NCI-H82 (cell line): ENCODE data around the gene DDX47.
"Not testable (repeated sequence)": the region's sequence is repeated elsewhere in the genome, so short reads cannot be mapped to it uniquely, and the experiment has no call there.

Source experiments
- DNase-seq: peaks from one replicate; lab custom pipeline; 2025; lab: John Stamatoyannopoulos, UW

Gene DDX47

DNA sequence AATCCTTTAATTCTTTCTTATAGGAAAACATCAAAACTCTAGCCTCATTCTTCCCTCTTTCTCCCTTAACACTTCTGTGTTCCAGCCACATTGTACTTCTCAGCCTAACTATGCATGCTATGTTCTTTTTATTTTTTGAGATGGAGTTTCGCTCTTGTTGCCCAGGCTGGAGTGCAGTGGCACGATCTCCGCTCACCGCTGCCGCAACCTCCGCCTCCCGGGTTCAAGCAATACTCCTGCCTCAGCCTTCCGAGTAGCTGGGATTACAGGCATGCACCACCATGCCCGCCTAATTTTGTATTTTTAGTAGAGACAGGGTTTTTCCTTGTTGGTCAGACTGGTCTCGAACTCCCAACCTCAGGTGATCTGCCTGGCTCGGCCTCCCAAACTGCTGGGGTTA, 7.2 kb downstream of the DDX47 start:
- not testable (repeated sequence) for DNase-seq

- no peak for DNase-seq
Measured at GRCh38 chr12:12821975-12822374, 8.8 kb downstream of the DDX47 start.

- no peak for DNase-seq
Measured at GRCh38 chr12:12822886-12823285, 9.7 kb downstream of the DDX47 start.

GRCh38 chr12:12823300-12823699, 10.2 kb downstream of the DDX47 start:
- no peak for DNase-seq

DNA sequence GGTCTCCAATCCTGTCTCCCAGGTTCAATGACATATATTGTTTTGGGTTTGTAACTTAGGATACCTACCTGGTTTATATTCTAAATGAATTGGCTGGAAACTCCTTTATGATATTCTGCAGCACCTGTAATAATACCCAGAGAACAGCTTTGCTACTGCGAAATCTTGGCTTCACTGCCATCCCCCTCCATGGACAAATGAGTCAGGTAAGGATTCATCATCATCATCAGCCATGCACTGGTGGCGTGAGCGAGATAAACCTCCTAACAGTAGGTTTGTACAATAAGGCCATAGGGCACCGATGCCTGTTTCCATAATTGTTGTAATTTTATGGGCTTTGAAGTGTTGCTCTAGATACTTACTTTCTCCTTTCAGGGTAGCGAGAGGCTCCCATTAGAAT, 10.7 kb downstream of the DDX47 start:
- DNase-seq: no peak

DNA sequence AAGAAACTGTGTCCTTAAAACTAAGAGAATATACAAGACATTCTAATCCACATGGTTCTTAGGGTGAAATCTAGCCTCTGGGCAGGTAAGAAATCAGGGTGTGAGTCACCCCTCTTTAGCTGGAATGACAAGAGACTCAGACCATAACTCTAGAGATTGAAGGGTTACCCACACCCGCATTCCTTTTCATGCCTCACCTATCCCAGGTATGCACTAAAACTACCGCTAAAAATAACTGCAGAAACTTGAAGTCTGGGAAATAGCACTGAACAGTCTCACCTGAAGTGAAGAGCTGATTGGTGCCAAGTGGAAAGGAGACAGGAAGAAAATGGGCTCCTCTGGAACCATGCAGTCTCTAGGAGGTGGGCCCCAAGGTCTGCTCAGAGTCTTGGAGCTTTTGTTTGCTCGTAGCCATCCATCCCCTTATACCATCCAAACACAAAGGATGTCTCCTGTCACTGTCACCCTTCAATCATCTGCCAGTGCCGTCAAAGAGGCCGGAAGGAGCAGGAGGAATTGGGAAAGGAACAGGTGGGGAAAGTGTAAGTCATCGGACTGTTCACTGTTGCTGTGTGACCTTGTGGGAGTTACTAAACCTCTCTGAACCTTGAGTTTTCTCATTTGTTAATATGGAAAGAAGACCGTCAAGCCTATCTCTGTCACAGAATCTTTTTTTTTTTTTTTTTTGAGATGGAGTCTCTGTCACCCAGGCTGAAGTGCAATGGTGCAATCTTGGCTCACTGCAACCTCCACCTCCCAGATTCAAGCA, 22.4 kb downstream of the DDX47 start:
- DNase-seq: no peak

GRCh38 chr12:12836571-12836970, 23.4 kb downstream of the DDX47 start:
- DNase-seq: no peak

- DNase-seq: peak; percentile 69
Measured at GRCh38 chr12:12837025-12837812, 24.1 kb downstream of the DDX47 start.

- DNase-seq: no peak
Measured at GRCh38 chr12:12837813-12838153, 24.6 kb downstream of the DDX47 start.

DNA sequence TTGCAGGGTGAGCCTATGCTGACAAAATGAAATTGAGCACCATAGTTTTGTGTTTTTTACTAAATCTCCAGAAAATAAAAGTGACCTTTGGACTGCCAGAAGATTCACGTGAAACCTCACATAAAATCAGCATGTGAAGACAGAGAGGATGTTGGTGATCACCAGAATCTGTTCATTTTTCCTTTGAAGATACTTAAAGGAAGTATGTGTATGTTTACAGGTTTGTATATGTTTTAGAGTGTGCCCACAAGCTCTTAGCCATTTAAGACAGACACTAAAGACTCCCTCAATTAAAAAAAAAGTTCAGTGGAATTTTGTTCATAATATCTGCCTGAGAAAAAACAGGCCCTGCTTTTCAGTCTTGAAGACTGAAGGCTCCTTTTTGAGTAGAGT, 25.9 kb downstream of the DDX47 start:
- no peak for DNase-seq

DNA sequence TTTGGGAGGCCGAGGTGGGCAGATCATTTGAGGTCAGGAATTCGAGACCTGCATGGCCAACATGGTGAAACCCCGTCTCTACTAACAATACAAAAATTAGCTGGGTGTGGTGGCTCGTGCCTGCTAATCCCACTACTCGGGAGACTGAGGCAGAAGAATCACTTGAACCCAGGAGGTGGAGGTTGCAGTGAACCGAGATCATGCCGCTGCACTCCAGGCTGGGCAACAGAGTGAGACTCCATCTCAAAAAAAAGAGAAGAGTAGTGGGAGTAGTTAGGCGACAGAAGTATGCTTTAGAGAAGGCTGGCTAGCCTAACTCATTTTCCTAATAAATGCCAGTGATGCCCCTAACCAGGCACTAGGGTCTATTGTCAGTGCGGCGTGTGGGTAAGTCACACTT, 26.3 kb downstream of the DDX47 start:
- not testable (repeated sequence) for DNase-seq

DNA sequence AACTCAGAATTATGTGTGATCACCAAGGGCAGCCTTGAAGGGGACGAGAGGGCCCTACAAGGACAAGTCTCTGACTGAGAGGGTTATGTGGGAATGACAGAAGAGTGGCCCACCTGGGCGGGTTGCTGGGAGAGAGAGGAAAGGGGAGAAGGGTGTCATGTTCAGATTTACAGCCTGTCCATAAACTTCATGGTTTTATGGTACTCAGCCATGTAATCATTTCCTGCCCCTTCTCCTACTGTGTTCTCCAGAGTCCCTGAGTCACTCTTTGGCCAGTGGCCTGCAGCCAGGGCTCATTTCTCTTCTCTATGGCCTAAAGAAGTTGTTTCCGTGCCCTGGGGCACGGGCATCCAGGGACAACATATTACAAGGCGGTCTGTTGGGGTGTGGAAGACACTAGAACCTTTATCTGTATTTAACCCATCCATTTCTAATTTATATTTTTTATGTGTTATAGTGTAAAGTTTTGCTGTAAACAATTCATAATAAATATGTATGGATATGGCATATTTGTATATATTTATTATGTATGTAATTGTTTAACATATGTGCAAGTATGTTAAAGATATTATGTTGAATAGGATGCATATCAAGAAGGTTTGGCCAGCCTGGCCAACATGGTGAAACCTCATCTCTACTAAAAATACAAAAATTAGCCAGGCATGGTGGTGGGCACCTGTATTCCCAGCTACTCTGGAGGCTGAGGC, 26.9 kb downstream of the DDX47 start:
- DNase-seq: no peak

GRCh38 chr12:12840580-12840899, 27.4 kb downstream of the DDX47 start:
- no peak for DNase-seq

- not testable (repeated sequence) for DNase-seq
Measured at GRCh38 chr12:12841428-12841827, 28.3 kb downstream of the DDX47 start.

DNA sequence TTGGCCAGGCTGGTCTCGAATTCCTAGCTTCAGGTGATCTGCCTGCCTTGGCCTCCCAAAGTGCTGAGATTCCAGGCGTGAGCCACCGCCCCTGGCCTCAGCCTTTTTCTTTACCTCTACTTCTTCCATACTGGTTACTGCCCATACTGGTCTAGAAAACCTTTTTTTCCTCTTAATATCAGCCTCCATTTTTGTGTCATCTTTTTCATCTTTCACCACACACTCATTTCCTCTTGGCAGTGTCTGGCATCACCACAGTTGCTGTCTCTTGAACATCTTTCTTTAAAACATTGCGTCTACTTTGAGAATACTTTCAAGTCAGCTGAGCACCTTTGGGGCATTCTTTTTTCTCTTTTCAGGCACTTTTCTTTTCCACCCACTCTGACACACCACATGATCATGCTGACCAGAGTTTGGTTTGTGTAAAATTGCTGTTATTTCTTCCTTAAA, 32.7 kb downstream of the DDX47 start:
- no peak for DNase-seq

- not testable (repeated sequence) for DNase-seq
Measured at GRCh38 chr12:12846780-12847179, 33.6 kb downstream of the DDX47 start.

DNA sequence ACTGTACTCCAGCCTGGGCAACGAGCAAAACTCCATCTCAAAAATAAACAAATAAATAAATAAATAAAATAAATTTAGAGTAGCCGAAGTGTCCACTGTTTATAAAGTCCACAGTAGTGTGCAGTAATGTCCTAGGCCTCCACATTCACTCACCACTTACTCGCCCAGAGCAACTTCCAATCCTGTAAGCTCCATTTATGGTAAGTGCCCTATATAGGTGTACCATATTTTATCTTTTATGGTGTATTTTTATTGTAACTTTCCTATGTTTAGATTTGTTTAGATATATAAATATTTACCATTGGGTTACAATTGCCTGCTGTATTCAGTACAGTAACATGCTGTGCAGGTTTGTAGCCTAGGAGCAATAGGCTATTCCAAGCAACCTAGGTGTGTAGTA, 40.3 kb downstream of the DDX47 start:
- no peak for DNase-seq

DNA sequence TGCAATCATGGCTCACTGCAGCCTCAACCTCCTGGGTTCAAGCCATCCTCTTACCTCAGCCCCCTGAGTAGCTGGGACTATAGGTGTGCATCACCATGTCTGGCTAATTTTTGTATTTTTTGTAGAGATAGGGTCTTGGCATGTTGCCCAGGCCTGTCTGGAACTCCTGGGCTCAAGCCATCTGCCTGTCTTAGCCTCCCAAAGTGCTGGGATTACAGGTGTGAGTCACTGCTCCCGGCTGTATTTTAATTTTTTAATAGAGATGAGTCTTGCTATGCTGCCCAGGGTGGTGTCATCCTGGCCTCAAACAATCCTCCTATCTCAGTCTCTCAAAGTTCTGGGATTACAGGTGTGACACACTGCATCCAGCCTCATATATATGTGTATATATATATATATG, 46.5 kb downstream of the DDX47 start:
- peak; percentile 53 for DNase-seq

DNA sequence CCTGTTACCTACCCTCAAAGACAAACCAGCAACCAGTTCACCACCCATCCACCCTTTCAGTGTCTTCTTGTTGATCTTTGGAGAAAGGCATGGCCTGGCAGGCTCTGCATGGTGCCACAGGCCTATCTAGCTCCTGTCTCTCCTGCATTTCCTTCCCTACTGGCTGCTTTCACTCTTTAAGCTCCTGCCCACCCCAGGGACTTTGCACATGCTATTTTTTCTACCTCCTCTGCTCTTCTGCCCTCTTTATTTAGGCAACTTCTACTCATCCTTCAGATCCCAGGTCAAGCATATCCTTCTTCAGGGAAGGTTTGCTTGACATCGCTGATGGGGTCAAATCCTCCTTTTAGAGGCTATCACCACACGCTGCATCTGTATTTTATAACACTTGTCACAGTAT, 51.1 kb downstream of the DDX47 start:
- DNase-seq: no peak

GRCh38 chr12:12868477-12869235, 55.5 kb downstream of the DDX47 start:
- DNase-seq: no peak

GRCh38 chr12:12870465-12870864, 57.3 kb downstream of the DDX47 start:
- no peak for DNase-seq

- no peak for DNase-seq
Measured at GRCh38 chr12:12871587-12872138, 58.5 kb downstream of the DDX47 start.
